GM12801 (cell line): ENCODE measurements around the gene FAM124A.

ENCODE experiments used
- TF ChIP-seq, protein P1 (sequence below): IDR thresholded peaks from one replicate; pipeline ENCODE4 v1.5.1; 2011; ENCODE audit warnings: control low read depth; ENCODE audit not compliant: insufficient read length; ENCODE audit errors: extremely low read depth

Gene FAM124A

GRCh38 chr13:51229101-51229719, 7.0 kb downstream of the FAM124A start:
- TF ChIP-seq, protein P1, sequence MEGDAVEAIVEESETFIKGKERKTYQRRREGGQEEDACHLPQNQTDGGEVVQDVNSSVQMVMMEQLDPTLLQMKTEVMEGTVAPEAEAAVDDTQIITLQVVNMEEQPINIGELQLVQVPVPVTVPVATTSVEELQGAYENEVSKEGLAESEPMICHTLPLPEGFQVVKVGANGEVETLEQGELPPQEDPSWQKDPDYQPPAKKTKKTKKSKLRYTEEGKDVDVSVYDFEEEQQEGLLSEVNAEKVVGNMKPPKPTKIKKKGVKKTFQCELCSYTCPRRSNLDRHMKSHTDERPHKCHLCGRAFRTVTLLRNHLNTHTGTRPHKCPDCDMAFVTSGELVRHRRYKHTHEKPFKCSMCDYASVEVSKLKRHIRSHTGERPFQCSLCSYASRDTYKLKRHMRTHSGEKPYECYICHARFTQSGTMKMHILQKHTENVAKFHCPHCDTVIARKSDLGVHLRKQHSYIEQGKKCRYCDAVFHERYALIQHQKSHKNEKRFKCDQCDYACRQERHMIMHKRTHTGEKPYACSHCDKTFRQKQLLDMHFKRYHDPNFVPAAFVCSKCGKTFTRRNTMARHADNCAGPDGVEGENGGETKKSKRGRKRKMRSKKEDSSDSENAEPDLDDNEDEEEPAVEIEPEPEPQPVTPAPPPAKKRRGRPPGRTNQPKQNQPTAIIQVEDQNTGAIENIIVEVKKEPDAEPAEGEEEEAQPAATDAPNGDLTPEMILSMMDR = no peak

- TF ChIP-seq, protein P1 = no peak
Measured at GRCh38 chr13:51229731-51230130, 7.5 kb downstream of the FAM124A start.

GRCh38 chr13:51230477-51231105, 8.4 kb downstream of the FAM124A start:
- TF ChIP-seq, protein P1 = no peak

- TF ChIP-seq, protein P1 = no peak
Measured at GRCh38 chr13:51231456-51231855, 9.3 kb downstream of the FAM124A start.

GRCh38 chr13:51232328-51232727, 10.1 kb downstream of the FAM124A start:
- TF ChIP-seq, protein P1 = no peak

DNA sequence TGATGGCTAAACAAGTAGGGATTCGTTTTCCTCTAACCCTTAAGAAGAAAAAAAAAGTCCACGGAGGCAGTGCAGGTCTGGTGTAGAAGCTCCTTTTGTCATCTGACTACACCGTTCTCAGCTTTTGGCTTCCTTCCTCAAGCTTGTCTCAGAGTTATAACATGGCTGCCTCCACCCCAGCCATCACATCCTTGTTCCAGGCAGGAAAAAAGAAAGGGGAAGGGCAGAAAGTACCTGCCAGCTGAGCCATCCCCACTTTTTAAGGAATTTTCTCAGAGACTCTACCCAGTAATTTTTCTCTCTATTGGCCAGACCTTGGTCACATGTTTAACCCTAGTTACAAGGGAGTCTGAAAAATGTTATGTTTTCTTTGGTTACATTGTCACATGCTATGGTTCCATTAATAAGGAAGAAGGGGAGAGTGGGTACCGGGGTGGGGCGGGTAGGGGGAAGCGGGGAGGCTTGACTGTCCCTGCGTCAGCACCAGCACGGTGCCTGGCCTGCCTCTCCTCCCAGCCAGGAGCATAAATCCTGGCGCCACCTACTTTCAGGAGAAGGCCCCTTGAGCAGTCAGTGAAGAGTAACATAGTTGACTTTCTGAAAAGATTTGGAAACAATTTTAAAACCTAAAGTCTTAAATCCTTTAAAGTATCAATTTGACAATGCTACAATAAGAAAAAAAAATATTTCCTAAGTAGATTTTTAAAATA, 11.1 kb downstream of the FAM124A start:
- TF ChIP-seq, protein P1 = no peak

- TF ChIP-seq, protein P1 = no peak
Measured at GRCh38 chr13:51234676-51235075, 12.5 kb downstream of the FAM124A start.
